HG02678 (cell line): ENCODE measurements around the gene SPEF1.
"Not testable (repeated sequence)": the region's sequence is repeated elsewhere in the genome, so short reads cannot be mapped to it uniquely, and the experiment has no call there.

Experiments
- ATAC-seq: cut with Tn5 transposase; IDR thresholded peaks from one replicate; pipeline ENCODE4 v1.9.1; 2021; ENCODE audit warnings: mild to moderate bottlenecking, moderate library complexity; ENCODE audit not compliant: unreplicated experiment

The SPEF1 gene

GRCh38 chr20:3811467-3812258 lies 30.4 kb upstream of the SPEF1 start:
- peak; percentile 53 for ATAC-seq

GRCh38 chr20:3808544-3808943 lies 27.3 kb upstream of the SPEF1 start:
- ATAC-seq = no peak

- no peak for ATAC-seq
Observed at GRCh38 chr20:3804781-3805180, 23.5 kb upstream of the SPEF1 start.

- ATAC-seq = no peak
Observed at GRCh38 chr20:3804254-3804751, 23.1 kb upstream of the SPEF1 start.

- ATAC-seq = no peak
Observed at GRCh38 chr20:3803854-3804253, 22.6 kb upstream of the SPEF1 start.

GRCh38 chr20:3803289-3803688 lies 22.0 kb upstream of the SPEF1 start:
- no peak for ATAC-seq

DNA sequence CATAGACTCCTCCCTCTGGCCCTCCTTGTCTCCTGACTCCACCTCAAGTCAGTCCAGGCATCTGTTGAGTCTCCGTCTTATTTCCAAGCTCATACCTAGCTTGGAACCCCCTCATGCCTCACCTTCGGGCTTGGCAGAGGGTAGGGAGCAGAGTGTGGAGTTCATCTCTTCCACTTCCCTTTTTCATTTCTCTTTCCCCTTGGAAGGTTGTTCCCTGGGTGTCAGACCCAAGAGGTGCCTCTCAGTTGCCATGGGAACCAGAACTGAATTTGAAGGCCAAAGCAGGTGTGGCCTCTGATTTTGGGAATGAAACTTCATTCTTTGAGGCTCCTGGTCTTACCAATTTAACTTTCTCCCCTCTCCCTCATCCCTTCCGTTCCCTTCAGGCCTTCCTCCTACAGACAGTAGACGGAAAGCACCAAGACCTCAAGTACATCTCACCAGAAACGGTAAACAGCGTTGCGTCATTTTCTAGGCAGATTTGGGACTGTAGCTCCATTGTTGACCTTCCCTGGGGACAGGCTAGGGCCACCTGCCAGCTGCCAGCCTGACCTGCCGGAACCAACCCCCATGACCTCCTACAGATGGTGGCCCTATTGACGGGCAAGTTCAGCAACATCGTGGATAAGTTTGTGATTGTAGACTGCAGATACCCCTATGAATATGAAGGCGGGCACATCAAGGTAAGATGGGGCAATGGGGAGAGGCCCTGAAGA lies 21.4 kb upstream of the SPEF1 start:
- no peak for ATAC-seq

DNA sequence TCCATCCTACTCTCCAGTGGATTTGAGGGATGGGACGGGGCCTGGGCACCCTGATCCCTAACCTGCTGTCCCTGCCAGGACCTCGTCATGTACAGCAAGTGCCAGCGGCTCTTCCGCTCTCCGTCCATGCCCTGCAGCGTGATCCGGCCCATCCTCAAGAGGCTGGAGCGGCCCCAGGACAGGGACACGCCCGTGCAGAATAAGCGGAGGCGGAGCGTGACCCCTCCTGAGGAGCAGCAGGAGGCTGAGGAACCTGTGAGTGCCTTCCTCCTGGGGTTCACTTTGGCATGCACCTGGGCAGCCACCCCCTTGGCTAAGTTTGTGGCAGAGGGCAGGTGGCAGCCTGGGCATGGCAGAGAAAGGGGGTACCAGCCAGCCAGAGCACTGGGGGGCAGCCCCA lies 20.6 kb upstream of the SPEF1 start:
- ATAC-seq = no peak

GRCh38 chr20:3801299-3801698 lies 20.1 kb upstream of the SPEF1 start:
- no peak for ATAC-seq

DNA sequence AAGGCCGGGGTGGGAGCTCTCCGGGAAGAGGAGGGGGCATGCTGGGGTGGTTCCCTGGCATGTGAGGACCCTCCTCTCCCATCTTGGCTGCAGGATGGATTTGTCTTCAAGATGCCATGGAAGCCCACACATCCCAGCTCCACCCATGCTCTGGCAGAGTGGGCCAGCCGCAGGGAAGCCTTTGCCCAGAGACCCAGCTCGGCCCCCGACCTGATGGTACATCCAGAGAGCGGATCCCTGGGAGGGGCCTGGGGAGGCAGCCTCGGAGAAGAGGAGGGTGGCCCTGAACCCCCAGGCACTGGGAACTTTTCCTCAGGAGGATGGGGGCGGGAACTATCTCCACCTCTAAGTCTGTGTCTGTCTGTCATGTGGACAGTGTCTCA lies 19.6 kb upstream of the SPEF1 start:
- no peak for ATAC-seq

GRCh38 chr20:3800256-3800877 lies 19.1 kb upstream of the SPEF1 start:
- ATAC-seq = no peak

- ATAC-seq = no peak
Observed at GRCh38 chr20:3798908-3799248, 17.6 kb upstream of the SPEF1 start.

DNA sequence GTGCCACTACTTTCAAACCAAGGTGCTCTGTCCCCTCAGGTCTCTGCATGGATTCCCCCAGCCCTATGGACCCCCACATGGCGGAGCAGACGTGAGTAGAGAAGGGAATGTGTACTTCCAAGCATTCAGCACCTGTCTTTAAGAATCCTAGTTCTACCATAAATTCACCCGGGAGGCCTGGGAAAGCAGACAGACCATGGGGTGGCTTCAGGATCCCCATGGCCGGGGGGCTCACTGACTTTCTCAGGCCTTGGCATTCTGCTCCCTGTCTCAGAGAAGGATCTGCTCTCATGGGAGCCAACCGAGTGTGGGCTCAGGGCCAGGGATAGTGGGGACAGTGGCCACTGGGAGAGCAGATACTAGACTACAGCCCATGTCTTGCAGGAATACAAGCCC lies 17.1 kb upstream of the SPEF1 start:
- ATAC-seq = no peak

DNA sequence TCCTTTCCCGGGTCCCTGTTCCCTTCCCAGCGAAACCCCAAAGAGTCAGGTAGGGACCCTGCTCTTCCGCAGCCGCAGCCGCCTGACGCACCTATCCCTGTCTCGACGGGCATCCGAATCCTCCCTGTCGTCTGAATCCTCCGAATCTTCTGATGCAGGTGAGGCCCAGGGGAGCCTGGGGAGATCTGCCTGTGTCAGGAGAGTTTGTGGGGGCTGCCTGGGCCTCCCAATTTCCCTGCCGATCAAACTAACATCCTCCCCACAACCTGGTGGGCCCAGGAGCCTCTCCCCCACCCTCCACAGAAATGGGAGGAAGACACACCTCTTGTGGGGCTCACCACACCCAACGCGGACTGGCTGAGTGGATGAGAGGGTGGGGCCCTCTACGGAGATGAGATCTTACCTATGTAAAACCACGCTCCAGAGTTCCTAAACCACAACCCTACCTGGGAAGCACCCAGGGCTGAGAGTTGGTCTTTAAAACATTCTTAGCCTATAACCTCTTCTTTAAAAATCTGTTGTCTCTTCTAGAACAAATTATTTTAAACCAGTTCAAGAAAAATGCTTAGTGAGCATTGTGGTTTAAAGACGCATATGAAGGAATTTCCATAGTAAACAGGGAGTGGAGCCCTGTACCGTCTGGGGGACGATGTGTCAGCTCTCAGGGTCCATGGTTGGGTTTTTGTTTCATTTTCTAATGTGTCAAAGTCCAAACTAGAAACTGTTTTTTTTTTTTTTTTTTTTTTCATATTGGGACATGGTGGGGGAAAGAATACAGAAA lies 16.5 kb upstream of the SPEF1 start:
- ATAC-seq = no peak

GRCh38 chr20:3797226-3797545 lies 15.9 kb upstream of the SPEF1 start:
- no peak for ATAC-seq

DNA sequence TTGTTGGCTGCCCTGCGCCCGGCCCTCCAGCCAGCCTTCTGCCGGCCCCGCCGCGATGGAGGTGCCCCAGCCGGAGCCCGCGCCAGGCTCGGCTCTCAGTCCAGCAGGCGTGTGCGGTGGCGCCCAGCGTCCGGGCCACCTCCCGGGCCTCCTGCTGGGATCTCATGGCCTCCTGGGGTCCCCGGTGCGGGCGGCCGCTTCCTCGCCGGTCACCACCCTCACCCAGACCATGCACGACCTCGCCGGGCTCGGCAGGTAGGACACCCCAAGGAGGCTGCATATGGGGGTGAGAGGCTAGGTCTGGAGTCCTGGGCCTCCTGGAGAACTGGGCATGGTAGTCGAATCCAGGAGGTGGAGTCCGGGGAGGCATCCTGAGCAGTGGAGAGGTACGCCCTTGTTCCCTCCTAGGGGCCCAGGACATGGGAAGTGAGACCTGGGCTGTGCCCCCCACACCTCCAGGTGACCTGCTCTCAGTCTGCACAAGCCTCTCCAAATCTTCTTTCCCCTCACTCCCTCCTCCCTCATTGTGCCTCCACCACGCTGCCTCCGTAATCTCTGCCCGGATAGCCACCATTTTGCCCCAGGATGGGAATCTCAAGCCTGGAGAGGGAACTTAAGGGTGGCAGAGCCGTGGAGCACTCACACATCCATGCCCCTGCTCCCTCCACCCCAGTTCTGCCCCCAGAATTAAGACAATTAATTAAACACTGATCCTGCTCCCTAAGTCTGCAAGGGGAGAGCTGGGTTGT lies 15.4 kb upstream of the SPEF1 start:
- ATAC-seq = no peak

GRCh38 chr20:3795511-3796468 lies 14.5 kb upstream of the SPEF1 start, which contains the start of gene CDC25B:
CDC25B (plus strand) TSS chr20:3796310; CDS start chr20:3796532, 222 bp downstream.
- ATAC-seq = peak; percentile 66

- ATAC-seq = no peak
Observed at GRCh38 chr20:3794701-3795420, 13.6 kb upstream of the SPEF1 start.

DNA sequence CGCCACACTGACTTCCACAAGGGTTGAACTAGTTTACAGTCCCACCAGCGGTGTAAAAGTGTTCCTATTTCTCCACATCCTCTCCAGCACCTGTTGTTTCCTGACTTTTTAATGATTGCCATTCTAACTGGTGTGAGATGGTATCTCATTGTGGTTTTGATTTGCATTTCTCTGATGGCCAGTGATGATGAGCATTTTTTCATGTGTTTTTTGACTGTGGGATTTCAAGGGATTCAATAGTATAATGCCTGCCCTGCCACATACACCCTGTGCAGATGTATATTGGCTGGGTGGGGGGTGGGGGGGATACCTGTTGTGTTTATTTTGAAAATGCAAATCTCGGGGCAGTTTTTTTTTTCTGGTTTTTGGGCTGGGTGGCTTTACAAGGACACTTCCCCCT lies 12.9 kb upstream of the SPEF1 start:
- ATAC-seq = not testable (repeated sequence)
